HFFc6 (cell line): ENCODE results near the gene FMNL3. TPM values are rescaled to one million over a fixed set of nuclear protein-coding genes. Genes with fewer than 3 reads are reported as not detected.

Source experiments
- DNase-seq: peaks from one replicate; pipeline ENCODE4 v3.0.0-alpha.2; 2018
- H3K27ac Mint-ChIP-seq: 2 replicates; pipeline ENCODE4 v1.8.0; 2020; ENCODE audit warnings: mild to moderate bottlenecking, mixed read lengths
- H3K27me3 Mint-ChIP-seq: 2 replicates; pipeline ENCODE4 v1.8.0; 2021; ENCODE audit warnings: mild to moderate bottlenecking, moderate library complexity, mixed read lengths; ENCODE audit not compliant: insufficient read depth
- H3K36me3 Mint-ChIP-seq: 2 replicates; pipeline ENCODE4 v1.8.0; 2021; ENCODE audit warnings: low read depth, mixed read lengths
- H3K4me1 Mint-ChIP-seq: 2 replicates; pipeline ENCODE4 v1.8.0; 2020; ENCODE audit warnings: low read depth, mixed read lengths
- H3K4me3 Mint-ChIP-seq: 2 replicates; pipeline ENCODE4 v1.8.0; 2020; ENCODE audit warnings: mild to moderate bottlenecking, moderate library complexity, mixed read lengths
- H3K9me3 Mint-ChIP-seq: 2 replicates; pipeline ENCODE4 v1.8.0; 2020; ENCODE audit warnings: mild to moderate bottlenecking, mixed read lengths
- CTCF ChIP-seq: fragments of 200-600 bp; sonication (generic); IDR thresholded peaks from 2 replicates; pipeline ENCODE4 v1.5.0; 2021; ENCODE audit warnings: antibody characterized with exemption, mild to moderate bottlenecking
- total RNA-seq, 6 experiments: library from RNA; stranded (reverse); fragmentation: NEBNext Ultra II Directional; extraction: Animal tissue kit (Norgen Biotek cat#: 25700); gene quantifications; 2 replicates in 1 of 6; 3 replicates in 5 of 6; pipeline ENCODE4 v1.2.3, GENCODE V29; 2021

FMNL3 gene
- total RNA-seq, 6 experiments from 2014 or later = 15.8 to 21.8 (median 19.5) TPM

GRCh38 chr12:49658276-49658675 is 48.9 kb downstream of the FMNL3 start:
- no peak for DNase-seq
- Mint-ChIP-seq H3K4me3 (no peak overlapping the region), H3K9me3 (no peaks in the 10 kb centered on the region), H3K4me1 (peaks cover 12% of the 10 kb centered on the region), H3K27me3 (peaks cover 3% of the 10 kb centered on the region; the same call in 1 of the 2 replicates), H3K36me3 (peaks cover 20% of the 10 kb centered on the region), H3K27ac (no peak overlapping the region)
- no peak for TF ChIP-seq CTCF

GRCh38 chr12:49655595-49656236 is 51.5 kb downstream of the FMNL3 start:
- no peak for DNase-seq
- H3K36me3 Mint-ChIP-seq = peaks cover 13% of the 10 kb centered on the region

GRCh38 chr12:49654715-49655114 is 52.5 kb downstream of the FMNL3 start:
- no peak overlapping the region for H3K27ac Mint-ChIP-seq
- TF ChIP-seq CTCF = no peak
- no peaks in the 10 kb centered on the region for H3K4me1 Mint-ChIP-seq
- H3K27me3 Mint-ChIP-seq = peaks cover 3% of the 10 kb centered on the region; the same call in 1 of the 2 replicates
- no peaks in the 10 kb centered on the region for H3K9me3 Mint-ChIP-seq
- peaks cover 13% of the 10 kb centered on the region for H3K36me3 Mint-ChIP-seq
- H3K4me3 Mint-ChIP-seq = no peak overlapping the region
- no peak for DNase-seq

More at GRCh38 chr12:49655595-49656236, 51.5 kb downstream of the FMNL3 start:
- Mint-ChIP-seq H3K27ac (no peak overlapping the region), H3K27me3 (peaks cover 3% of the 10 kb centered on the region; the same call in 1 of the 2 replicates), H3K9me3 (no peaks in the 10 kb centered on the region), H3K4me1 (no peaks in the 10 kb centered on the region), H3K4me3 (no peak overlapping the region)
- TF ChIP-seq CTCF = no peak

- Mint-ChIP-seq H3K36me3 (peaks cover 11% of the 10 kb centered on the region), H3K4me3 (no peak overlapping the region), H3K27ac (no peak overlapping the region), H3K4me1 (no peaks in the 10 kb centered on the region), H3K27me3 (peaks cover 6% of the 10 kb centered on the region), H3K9me3 (no peaks in the 10 kb centered on the region)
- no peak for DNase-seq
- no peak for TF ChIP-seq CTCF
Observed at GRCh38 chr12:49652921-49653520, 54.2 kb downstream of the FMNL3 start.

- no peak for TF ChIP-seq CTCF
- Mint-ChIP-seq H3K36me3 (peaks cover 5% of the 10 kb centered on the region; the same call in 1 of the 2 replicates), H3K4me1 (no peaks in the 10 kb centered on the region), H3K9me3 (no peaks in the 10 kb centered on the region), H3K4me3 (no peak overlapping the region), H3K27me3 (peaks cover 8% of the 10 kb centered on the region), H3K27ac (no peak overlapping the region)
- no peak for DNase-seq
Observed at GRCh38 chr12:49651855-49652254, 55.4 kb downstream of the FMNL3 start.
